ENCODE data around the gene HOXC4.

Gene HOXC4

GRCh38 chr12:54040648-54041047 is 13.0 kb upstream of the HOXC4 start:
- Histone ChIP-seq H3K27ac (ENCODE audit: extremely low read depth, low read depth, low read length) (peak overlapping the region; percentile 58), H3K36me3 (ENCODE audit: control insufficient read depth in 2 of 2, insufficient read depth in 1 of 2, low read length in 2 of 2) (peaks cover 3 to 12% of the 10 kb centered on the region in 2 experiments; a peak in 2 of 3 replicates), H3K4me1 (ENCODE audit: control insufficient read depth, insufficient read depth, low read length) (peaks cover 66% of the 10 kb centered on the region), H3K9me3 (ENCODE audit: control insufficient read depth, insufficient read depth, low read depth, low read length) (no peaks in the 10 kb centered on the region), H3K4me3 (ENCODE audit: low read depth, low read length) (no peak overlapping the region)
- ChIA-PET CTCF (interaction anchor here (0.6 to 2.1 kb wide), 9 partner anchors 8 to 160 kb away, joined by 3 to 10 read pairs (median 5); partner anchors contain the start of genes HOXC4, HOXC5 and SMUG1), POLR2A (interaction anchor here (0.7 to 2.0 kb wide), 4 partner anchors 12 to 95 kb away, joined by 3 to 13 read pairs (median 6); partner anchors contain the start of gene HOXC4)
- TF ChIP-seq ZBTB48 (tag by site-specific recombination; IDR thresholded peaks at IDR 0.05) (peak; percentile 23; the same call in 1 of the 2 replicates), ZNF510 (tag by site-specific recombination; IDR thresholded peaks at IDR 0.05; ENCODE audit: insufficient replicate concordance) (no peak), YY1 (tag by site-specific recombination; IDR thresholded peaks at IDR 0.05) (no peak), ZNF449 (tag by site-specific recombination; IDR thresholded peaks at IDR 0.05) (no peak), PRDM1 (tag by site-specific recombination; IDR thresholded peaks at IDR 0.05) (peak; percentile 80)

GRCh38 chr12:54041097-54041690 is 12.4 kb upstream of the HOXC4 start:
- no peaks in the 10 kb centered on the region for H3K9me3 ChIP-seq (ENCODE audit: control insufficient read depth, insufficient read depth, low read depth, low read length)
- peaks cover 3 to 12% of the 10 kb centered on the region in 2 experiments; a peak in 2 of 3 replicates for H3K36me3 ChIP-seq (ENCODE audit: control insufficient read depth in 2 of 2, insufficient read depth in 1 of 2, low read length in 2 of 2)
- H3K27ac ChIP-seq (ENCODE audit: extremely low read depth, low read depth, low read length): no peak overlapping the region; the same call in 1 of the 2 replicates
- POLR2A ChIA-PET: interaction anchor here (0.7 to 2.0 kb wide), 3 partner anchors 12 to 24 kb away, joined by 5 to 13 read pairs (median 6); partner anchors contain the start of gene HOXC4
- H3K4me3 ChIP-seq (ENCODE audit: low read depth, low read length): no peak overlapping the region
- TF ChIP-seq ZBTB48 (tag by site-specific recombination; IDR thresholded peaks at IDR 0.05) (peak; percentile 7; the same call in 1 of the 2 replicates), REPIN1 (tag by site-specific recombination; IDR thresholded peaks at IDR 0.05; ENCODE audit: low read depth) (no peak), ZNF555 (tag by site-specific recombination; conservative IDR thresholded peaks at IDR 0.05) (no peak), ZBTB11 (tag by site-specific recombination; conservative IDR thresholded peaks at IDR 0.05; ENCODE audit: low read depth) (no peak), ZNF280D (tag by site-specific recombination; IDR thresholded peaks at IDR 0.05) (no peak), ZNF148 (tag by site-specific recombination; IDR thresholded peaks at IDR 0.05; ENCODE audit: borderline replicate concordance) (no peak)
- peaks cover 61% of the 10 kb centered on the region for H3K4me1 ChIP-seq (ENCODE audit: control insufficient read depth, insufficient read depth, low read length)
- CTCF ChIA-PET: interaction anchor here (0.6 to 2.1 kb wide), 10 partner anchors 8 to 159 kb away, joined by 3 to 10 read pairs (median 3); partner anchors contain the start of genes HOXC4, HOXC5 and SMUG1

Data from HEK293 (cell line).